CD4-positive, alpha-beta T cell treated with Interleukin-10 for 1 hour (primary cell): ENCODE measurements around the gene ACSS1.

Source experiments
- DNase-seq: peaks from one replicate; pipeline ENCODE4 v3.0.0-alpha.2; 2020

ACSS1 gene

DNA sequence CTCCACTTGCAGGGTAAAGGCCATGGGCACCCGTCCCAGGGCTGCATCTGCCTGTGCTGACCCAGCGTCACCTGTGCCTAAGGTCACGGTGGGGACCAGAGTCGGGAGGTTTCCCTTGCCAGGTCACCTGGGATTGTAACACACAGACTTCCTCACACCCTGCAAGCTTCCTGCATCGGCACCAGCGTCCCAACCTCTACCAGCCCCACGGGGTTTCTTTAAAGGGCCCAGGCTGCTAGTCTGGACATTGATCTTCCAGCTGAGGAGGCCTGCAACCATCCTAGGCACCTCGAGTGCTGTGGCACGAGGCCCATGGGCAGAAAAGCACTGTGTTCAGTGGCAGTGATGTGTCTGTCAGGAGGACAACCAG lies 12.6 kb downstream of the ACSS1 start:
- DNase-seq: no peak

DNA sequence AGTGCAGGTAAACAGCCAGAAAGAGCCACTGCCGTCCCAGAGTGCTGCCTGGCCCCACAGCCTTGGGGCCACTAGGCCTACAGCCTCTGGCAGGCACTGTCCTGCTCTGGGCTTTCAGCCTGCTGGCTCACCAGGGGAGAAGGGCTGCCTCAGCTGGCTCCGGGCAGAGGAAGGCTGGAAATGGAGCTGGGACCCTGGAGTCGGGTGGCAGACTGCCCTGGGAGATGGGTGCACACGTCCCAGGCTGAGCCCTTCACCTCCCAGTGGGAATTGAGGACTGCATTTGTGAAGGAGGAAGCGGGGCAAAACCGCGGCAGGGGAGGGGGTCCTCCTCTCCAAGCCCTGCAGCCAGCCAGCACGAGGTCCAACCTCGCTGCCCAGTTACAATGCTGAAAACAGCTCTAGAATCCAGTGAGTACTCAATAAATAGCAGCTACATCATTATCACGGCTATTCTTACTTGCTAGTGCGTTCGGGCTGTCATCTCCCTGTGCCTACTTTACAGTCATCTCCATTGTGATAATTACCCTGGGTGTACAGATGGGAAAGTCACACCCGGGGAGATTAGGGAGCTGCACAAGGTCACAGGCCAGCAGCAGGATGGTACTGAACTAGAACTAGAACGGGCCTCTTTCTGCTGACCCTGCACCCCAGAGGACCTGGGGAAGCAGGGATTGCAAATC lies 13.1 kb downstream of the ACSS1 start:
- DNase-seq: no peak

DNA sequence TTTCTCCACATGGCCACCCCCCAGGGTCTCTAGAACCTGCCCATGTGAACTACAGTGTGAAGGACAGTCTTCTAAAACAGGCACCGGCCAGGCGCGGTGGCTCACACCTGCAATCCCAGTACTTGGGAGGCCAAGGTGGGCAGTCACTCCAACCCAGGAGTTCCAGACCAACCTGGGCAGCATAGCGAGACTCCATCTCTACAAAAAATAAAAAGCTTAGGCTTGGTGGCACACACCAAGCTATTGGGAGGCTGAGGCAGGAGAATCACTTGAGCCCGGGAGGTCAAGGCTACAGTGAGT lies 13.7 kb downstream of the ACSS1 start:
- DNase-seq: no peak

DNA sequence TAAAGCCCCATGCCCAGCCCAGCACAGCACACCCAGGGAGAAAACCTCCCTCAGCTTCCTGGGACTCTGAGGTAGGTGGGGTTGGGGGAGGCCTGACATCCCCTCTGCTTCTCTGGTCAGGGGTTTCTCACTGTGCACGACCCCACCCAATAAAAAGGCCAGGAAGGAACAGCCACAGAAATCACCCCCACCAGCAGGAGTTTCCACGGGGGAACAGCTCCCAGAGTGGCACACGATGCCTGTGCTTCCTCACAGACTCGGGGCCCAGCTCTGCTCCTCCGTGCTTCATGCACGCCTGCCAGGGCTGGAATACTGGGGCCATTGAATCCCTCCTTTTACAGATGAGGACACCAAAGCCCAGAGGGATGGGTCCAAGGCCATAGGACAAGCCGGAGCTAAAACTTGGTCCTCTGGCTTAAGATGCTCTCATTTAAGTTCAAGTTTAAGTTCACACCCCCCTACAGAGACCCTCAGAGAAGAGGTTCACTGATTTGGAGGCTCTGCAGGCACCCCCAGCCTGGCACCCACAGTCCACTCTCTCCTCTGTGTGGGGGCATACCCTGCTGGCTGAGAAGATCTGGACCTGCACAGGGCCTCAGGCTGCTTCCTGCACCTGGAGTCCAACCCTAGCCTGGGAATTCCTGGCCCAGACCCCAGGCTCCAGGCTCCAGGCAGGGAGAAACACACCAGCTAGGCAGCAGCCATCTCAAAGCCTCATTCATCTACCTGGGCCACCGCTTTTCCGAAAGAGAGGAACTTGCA lies 14.3 kb downstream of the ACSS1 start:
- no peak for DNase-seq

DNA sequence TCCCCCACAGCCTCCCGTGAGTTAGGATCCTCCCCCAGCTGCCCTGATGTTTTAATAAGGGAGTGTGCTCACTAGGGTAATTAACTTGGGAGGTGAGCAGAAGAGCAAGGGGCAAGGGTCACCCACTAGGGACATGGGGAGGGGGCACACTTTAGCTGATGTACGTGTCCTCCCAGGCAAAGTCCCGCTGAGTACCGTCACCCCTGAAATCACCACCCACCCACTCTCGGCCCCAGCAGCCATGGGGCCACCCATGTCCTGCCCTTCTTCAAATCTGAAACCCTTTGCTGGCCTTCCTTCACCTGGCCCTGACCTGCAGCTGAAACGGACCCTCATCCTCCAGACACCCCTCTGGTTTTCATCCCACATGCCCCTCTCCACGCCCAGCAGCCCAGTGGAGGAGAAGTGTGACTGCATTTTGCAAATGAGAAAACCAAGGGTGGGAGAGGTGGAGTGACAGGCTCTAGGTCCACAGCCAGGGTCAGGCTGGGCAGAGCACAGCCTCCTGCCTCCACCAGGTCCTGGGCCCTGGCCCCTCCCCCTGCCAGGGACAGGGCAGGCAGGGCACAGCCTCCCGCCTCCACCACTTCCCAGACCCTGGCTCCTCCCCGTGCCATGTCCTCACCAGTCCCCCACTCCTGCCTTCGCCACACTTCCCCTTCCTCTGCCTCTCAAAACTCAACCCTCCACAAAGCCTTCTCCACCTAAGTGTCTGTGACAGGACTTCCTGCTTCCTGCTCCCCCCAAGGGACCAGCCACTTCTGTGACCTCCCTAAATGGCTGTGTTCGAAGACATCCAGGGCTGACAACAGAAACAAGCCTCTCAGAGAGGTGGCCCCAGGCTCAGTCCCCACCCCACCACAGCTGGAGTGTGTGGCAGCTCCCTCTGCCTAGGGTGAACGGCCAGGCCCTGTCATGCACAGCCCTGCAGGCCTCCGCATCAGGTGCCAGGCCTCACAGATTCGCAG lies 15.1 kb downstream of the ACSS1 start:
- peak; percentile 59 for DNase-seq

DNA sequence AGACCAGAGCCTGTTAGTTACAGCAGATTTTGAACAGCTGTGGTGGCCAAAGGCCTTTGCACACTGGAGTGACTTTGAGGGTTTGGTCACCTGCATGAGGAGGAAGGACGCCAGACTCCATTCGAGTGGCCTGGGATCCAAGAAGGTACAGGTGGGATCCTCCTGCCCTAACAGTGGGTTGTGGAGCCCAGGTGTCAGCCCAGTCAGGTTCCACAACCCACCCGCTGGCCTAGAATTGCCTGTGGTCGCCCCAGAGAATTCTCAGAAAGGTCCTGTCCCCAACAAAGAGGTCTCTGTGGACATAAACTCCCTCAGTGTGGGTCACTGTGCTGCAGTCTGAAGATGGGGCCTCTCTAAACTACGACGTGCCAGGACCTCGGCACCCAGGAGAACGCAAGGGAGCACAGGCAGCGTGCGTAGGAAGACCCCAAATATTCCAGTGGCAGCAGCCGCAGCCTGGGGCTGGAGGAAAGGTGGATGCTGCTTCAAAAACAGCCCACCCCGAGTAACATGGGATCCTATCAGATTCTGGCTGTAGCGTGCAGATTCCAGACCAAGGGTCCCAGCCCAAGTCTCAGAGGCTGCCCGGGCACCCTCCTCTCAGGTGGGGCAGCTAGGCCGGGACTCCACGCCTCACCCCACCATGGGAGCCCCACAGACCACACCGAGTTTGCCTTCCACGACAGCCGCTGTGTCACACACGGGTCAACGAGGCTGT lies 16.0 kb downstream of the ACSS1 start:
- DNase-seq: no peak

DNA sequence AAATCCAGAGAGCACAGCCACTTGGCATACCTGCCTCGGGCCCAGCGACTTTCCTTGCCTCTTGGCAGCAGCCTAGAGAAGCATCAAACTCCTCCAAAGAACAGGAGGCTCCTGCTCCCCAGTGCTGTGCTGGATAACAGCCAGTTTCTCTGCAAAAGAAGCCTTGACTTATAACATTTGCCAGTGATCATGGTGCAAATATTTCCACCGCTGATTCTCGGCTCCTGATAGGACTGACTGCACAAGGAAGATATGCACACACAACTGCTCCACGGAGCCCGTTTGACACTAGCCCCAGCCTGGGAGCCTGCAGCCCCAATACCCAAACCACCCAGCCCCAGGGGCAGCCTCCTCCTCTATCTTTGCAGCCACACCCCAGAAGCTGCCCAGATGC lies 17.5 kb downstream of the ACSS1 start:
- no peak for DNase-seq

DNA sequence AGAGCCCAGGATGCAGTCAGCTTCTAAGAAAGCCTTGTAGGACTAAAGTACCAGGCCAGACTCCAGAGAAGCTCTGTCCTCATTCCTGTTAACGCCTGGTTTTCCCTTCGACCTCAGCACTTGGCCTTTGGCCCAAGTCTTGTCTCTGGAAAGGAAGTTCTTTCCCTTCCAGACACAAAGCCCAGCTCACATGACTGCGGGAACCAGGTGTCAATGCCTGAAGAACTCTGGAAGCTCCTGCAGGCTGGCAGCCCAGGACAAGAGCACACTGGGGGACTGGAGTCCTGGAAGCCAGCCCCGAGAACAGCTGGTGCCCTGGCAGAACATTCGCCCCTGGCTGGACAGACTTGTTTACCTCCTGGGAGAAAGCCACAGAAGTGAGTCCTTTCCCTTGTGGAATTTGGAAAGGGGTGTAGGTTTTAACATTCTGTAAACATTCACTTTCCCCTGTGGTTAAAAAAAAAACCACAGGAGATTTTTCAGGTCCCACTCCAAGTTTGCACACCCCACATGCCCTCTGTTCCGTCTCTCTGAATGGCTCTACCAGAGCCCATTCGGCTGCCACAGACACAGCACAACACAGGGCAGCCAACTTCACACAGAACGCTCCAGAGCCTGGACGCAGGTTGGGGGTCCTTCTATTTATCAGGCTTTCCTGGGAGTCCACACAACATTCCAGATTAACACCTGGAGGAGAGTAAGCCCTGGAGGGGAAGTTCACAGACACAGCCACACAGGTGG lies 18.1 kb downstream of the ACSS1 start:
- no peak for DNase-seq

DNA sequence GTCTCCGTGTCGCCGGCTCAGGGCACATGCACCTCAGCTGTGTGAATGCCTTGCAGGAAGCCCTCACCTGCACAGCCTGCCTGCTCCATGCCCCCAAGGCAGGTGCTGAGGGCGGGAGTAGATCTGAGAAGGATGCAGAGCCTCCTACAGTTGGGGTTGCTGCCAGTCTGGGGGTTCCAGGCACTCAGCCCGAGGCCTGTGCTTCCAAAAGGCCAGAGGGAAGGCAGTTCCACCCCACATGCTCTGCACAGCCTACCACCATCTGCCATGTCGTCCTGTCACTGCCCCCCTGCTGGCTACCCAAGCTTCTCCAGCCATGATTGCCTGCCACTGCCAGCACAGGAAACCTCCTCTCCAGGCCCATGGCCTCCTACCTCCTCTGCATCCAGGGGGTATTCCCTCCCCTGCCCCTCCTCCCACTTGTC lies 19.3 kb downstream of the ACSS1 start:
- no peak for DNase-seq

DNA sequence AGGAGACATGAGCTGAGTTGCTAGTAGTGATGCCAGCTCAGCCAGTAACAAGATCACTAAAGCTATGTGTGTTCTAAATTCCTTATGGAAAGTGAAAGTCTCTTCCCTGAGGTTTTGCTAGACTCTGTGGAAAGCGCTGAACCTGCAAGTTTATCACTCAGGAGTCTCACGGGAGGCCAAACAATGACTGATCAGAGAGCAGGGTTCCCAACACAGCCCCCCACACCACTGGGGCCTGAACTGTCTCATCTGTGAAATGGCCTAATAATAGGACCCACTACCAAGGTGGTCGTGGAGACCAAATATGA lies 19.9 kb downstream of the ACSS1 start:
- no peak for DNase-seq

DNA sequence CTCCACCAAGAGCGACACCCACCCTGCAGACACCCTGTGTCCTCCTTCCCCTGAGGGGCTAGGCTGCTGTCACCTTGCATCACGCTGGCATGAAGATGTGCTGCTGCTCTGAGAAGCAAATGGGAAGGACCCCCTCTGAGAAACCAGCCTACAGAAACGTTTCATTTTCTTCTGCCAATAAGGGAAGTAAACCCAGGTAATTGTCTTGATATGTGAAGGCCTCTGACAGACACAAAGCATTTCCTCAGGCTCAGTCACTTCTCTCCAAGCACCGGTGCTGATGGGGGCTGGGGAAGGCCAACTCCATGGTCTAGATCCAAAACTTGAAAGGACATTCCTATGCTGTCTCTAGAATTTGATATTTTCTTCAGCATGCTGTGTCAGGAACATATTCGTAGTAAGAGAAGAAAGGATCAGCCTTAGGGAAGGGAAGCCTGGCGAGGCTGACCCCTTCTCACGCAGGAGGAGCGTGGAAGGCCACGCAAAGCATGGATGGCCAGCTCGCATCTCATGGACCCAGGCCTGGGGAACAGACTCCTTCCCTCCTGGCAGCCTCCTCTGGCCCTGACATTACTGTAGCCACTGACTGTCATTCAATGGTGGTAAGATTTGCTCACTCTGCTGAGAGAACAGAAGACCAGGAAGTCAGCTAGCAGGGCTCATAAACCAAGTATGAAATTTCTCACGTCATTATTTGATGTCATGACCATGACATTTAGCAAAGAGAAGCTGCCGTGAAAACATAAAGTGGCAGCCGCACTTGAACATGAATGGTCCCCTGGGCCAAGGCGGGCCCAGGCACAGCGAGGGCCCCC lies 20.4 kb downstream of the ACSS1 start:
- DNase-seq: no peak

DNA sequence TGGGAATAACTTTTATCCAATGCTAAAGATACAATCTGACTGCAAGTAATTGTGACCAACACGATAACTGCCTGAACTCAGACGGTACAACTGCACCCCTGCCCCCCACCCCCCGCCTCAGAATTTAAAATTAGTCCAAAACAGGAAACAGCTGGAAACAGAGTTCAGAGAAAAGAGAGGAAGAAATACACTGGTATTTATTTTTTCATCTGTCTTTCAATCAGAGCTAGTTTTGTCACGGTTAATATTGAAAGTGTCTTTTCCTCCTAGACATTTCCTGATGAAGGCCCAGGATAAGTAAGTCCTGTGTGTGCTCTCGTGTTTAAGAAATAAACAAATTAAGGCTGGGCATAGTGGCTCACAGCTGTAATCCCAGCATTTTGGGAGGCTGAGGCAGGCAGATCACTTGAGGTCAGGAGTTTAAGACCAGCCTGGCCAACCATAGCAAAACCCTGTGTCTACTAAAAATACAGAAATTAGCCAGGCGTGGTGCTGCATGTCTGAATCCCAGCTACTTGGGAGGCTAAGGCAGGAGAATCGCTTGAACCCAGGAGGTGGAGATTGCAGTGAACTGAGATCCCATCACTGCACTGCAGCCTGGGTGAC lies 21.5 kb downstream of the ACSS1 start:
- no peak for DNase-seq

DNA sequence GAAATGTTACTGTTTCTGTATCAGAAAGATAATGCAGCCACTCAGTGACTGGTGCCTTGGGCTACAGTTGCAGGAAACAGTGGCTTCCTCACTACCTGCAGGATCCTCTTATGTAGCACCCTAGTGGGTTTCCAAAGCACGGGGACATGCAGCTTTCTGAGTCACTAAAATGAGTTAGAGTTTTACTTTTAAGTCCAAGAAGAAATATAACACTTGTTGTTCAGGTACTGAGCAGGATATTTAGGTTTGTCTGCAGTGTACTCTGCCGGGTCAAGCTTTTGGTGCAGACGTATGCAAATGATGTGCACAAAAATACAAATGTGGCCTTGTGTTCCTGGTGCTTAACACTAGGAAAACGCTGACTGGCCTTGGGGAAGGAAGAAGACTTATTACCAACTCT lies 22.0 kb downstream of the ACSS1 start:
- DNase-seq: no peak

DNA sequence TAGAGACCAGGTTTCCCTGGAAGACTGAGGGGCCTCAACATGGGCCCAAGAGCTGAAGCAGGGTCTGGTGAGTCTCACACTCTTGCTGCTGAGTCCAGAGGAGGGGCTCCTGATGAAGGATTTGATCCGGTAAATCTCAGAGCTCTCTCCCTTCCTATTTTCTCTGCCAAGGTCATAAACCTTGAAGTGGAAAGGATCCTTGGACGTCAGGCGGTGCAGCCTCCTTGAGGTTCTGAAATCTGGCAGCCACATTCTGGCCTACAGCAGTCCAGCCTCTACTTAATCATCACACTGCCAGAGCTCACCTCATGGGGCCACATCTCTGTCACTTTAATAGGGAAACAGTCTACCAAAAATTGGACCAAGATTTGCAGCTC lies 24.0 kb downstream of the ACSS1 start:
- DNase-seq: no peak

DNA sequence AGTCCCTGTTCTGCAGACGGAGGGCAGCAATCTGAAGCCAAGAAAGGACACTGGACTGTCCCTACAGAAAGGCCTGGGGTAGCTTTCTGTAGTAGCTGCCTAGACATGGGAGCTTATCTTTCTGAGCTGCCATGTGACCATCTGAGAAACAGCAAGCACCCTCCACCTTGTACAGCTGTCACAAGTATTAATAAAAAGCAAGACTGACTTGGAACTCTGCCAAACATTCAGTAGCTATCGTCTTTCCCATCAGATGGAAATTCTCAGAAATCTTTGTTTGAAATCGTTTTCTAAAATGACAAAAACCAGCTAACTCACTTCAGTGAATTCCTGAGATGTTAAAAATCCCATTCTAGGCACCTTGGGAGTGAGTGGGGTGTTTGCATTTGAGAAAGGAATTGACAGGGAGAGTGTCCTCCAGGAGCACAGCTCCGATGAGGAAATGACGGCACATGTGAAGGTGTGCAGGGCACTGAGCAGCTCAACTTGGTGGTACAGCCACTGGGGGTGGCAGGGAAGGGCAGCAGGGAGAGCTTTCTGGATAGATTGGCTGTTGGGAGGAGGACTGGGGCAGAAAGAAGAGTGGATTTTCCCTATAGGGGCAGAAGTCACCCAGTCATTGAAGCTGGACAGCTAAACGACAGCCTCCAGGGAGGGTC lies 24.5 kb downstream of the ACSS1 start:
- DNase-seq: no peak

DNA sequence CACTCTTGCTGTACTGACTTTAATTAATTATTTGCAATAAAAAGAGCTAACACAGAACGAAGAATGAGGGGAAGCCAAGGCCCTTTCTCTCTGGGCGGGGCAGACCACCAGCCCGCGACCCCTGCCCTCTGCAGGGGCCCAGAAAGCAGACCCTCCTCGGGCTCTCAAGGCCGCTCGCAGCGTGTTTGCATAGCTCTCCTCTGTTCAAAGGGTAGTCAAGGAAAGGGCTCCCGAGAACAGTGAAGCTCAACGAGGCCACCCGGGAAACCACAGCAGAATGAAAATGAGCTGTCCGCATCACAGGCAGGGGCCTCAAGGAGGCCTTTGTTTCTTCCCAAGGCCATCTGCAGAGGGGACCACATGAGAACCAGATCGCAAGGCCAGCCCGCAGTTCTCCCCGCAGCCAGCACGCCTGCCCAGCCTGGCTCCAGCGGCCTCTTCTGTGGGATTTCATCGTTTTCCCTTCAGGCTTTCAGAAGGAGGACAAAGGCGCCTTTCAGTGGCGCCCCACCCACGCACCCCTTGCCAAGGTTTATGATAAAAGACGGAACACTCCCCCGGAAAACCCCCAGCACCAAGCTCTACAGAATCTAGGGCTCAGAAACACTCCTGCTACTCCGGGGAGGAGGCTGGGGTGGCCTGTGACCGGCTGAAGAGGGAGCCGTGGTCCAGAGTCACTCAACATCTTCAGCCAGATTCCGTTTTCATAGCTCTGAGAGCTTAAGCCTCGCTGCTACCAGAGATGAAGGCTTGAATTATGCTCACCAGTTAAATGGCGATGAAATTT lies 25.3 kb downstream of the ACSS1 start:
- no peak for DNase-seq

DNA sequence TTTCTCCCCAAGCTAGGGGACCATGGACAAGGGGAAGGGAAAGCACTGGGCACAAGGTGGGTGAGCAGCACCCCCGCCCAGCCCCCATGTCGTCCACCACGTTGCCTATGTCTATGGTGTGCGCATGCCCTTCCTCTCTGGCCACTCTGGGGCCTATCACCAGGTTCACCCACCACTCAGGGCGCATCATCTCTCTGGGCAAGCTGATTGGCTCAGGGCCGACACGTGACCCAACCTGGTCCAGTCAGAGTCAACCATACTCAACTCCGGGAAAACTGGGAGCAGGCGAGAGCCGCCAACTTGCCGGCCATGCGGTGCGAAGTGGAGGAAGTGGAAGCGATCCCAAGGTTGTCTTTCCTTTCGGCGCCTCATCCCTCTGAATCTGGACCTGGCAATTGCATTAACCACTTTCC lies 25.9 kb downstream of the ACSS1 start:
- no peak for DNase-seq

DNA sequence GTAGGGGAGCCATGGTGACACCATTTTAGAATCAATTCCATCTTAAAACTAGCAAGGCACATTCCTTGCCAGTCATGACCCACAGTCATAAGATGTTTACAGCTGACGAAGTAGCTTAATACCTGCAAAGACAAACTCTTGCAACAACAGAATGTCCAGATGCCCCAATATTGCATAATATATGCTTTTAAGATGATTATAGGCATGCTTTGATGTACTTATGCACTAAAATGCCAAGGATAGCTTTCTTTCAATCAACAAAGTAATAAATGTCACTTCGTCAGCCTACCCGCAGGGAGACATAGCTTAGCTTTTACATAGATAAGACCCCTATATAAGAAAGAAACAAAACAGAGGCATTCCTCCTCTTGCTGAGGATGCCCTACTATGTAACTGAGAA lies 26.7 kb downstream of the ACSS1 start:
- DNase-seq: no peak

DNA sequence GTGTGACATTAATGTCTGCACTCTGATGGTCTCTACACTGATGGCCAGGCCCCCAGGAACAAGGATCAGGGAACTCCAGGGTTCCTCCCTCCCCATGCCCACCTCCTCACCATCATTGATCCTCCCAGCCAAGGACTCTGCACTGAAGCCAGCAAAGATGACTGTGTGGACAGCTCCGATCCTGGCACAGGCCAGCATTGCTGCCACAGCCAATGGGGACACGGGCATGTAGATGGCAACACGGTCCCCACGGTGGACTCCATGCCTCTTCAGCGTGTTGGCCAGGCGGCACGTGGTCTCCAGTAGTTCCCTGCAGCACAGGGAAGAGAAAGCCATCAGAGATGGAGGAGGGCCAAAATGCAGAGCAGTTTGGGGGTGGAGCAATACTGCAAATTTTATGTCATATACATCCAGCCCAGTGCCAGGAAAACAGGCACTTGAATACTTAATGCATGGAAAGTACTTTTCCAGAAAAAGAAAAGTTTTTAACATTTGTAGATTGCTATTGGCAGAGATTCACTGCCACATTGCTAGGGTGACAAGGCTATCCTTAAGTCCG lies 27.2 kb downstream of the ACSS1 start:
- no peak for DNase-seq
